Measurements from ENCODE around the gene TMEM150A. TPM values are rescaled to one million over a fixed set of nuclear protein-coding genes. Genes with fewer than 3 reads are reported as not detected.
"Not testable (repeated sequence)": the region's sequence is repeated elsewhere in the genome, so short reads cannot be mapped to it uniquely, and the experiment has no call there.

TMEM150A gene
- polyA plus RNA-seq, 1 experiment: 11.4 TPM

GRCh38 chr2:85596026-85596333 lies 6.5 kb downstream of the TMEM150A start:
- H3K27me3 ChIP-seq (ENCODE audit: control insufficient read depth, insufficient read depth, low read length): no peaks in the 10 kb centered on the region
- POLR2A ChIA-PET: interaction anchor here (0.5 to 2.3 kb wide), 7 partner anchors 9 to 241 kb away, joined by 3 to 20 read pairs (median 8); partner anchors contain the start of genes C2orf68, ELMOD3, MAT2A and RETSAT
- TF ChIP-seq, protein P1, sequence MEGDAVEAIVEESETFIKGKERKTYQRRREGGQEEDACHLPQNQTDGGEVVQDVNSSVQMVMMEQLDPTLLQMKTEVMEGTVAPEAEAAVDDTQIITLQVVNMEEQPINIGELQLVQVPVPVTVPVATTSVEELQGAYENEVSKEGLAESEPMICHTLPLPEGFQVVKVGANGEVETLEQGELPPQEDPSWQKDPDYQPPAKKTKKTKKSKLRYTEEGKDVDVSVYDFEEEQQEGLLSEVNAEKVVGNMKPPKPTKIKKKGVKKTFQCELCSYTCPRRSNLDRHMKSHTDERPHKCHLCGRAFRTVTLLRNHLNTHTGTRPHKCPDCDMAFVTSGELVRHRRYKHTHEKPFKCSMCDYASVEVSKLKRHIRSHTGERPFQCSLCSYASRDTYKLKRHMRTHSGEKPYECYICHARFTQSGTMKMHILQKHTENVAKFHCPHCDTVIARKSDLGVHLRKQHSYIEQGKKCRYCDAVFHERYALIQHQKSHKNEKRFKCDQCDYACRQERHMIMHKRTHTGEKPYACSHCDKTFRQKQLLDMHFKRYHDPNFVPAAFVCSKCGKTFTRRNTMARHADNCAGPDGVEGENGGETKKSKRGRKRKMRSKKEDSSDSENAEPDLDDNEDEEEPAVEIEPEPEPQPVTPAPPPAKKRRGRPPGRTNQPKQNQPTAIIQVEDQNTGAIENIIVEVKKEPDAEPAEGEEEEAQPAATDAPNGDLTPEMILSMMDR (IDR thresholded peaks at IDR 0.05; ENCODE audit: low read depth, low read length): no peak
- peak overlapping the region; percentile 99 for H3K4me3 ChIP-seq (ENCODE audit: low read depth, low read length)
- peak overlapping the region; percentile 80 for H3K27ac ChIP-seq (ENCODE audit: low read depth, low read length)
- no peak for DNase-seq (ENCODE audit: low read depth, low spot score)
- H3K9me3 ChIP-seq (ENCODE audit: control insufficient read depth, insufficient read depth, low read length): no peaks in the 10 kb centered on the region; the same call in 1 of the 2 replicates
- CTCF ChIA-PET: interaction anchor here (1.6 to 1.9 kb wide), 2 partner anchors 41 to 46 kb away, joined by 3 to 4 read pairs; no protein-coding TSS in a partner anchor

GRCh38 chr2:85595301-85596025 lies 7.0 kb downstream of the TMEM150A start, which contains the start of gene RNF181:
RNF181 (plus strand) TSS chr2:85595745; CDS start chr2:85595764, 19 bp downstream.
- ChIA-PET CTCF (interaction anchor here (1.6 to 1.9 kb wide), 2 partner anchors 42 to 45 kb away, joined by 3 to 4 read pairs; no protein-coding TSS in a partner anchor), POLR2A (interaction anchor here (0.5 to 2.3 kb wide), 12 partner anchors 9 to 255 kb away, joined by 3 to 20 read pairs (median 4); partner anchors contain the start of genes C2orf68, ELMOD3, MAT2A and RETSAT)
- no peaks in the 10 kb centered on the region for H3K27me3 ChIP-seq (ENCODE audit: control insufficient read depth, insufficient read depth, low read length)
- peak; percentile 97 for DNase-seq (ENCODE audit: low read depth, low spot score)
- peak within 1 kb of the TSS; percentile 92 for H3K27ac ChIP-seq (ENCODE audit: low read depth, low read length)
- H3K4me3 ChIP-seq (ENCODE audit: low read depth, low read length): peak within 1 kb of the TSS; percentile 99
- no peaks in the 10 kb centered on the region; the same call in 1 of the 2 replicates for H3K9me3 ChIP-seq (ENCODE audit: control insufficient read depth, insufficient read depth, low read length)
- TF ChIP-seq, protein P1 (IDR thresholded peaks at IDR 0.05; ENCODE audit: low read depth, low read length): no peak

GRCh38 chr2:85594715-85595300 lies 7.7 kb downstream of the TMEM150A start:
- no peaks in the 10 kb centered on the region; the same call in 1 of the 2 replicates for H3K9me3 ChIP-seq (ENCODE audit: control insufficient read depth, insufficient read depth, low read length)
- POLR2A ChIA-PET: interaction anchor here (0.6 to 2.3 kb wide), 10 partner anchors 10 to 240 kb away, joined by 3 to 20 read pairs (median 4); partner anchors contain the start of genes C2orf68, ELMOD3, MAT2A and RETSAT
- H3K27ac ChIP-seq (ENCODE audit: low read depth, low read length): peak overlapping the region; percentile 92
- CTCF ChIA-PET: interaction anchor here (1.6 kb wide), 1 partner anchor 45 kb away, joined by 4 read pairs; no protein-coding TSS in a partner anchor
- H3K4me3 ChIP-seq (ENCODE audit: low read depth, low read length): peak overlapping the region; percentile 70
- TF ChIP-seq, protein P1 (IDR thresholded peaks at IDR 0.05; ENCODE audit: low read depth, low read length): no peak
- no peaks in the 10 kb centered on the region for H3K27me3 ChIP-seq (ENCODE audit: control insufficient read depth, insufficient read depth, low read length)
- no peak for DNase-seq (ENCODE audit: low read depth, low spot score)

- DNase-seq (ENCODE audit: low read depth, low spot score): no peak
- CTCF ChIA-PET: no interaction called here
- Histone ChIP-seq H3K27me3 (ENCODE audit: control insufficient read depth, insufficient read depth, low read length) (no peaks in the 10 kb centered on the region), H3K27ac (ENCODE audit: low read depth, low read length) (no peak overlapping the region), H3K9me3 (ENCODE audit: control insufficient read depth, insufficient read depth, low read length) (no peaks in the 10 kb centered on the region; the same call in 1 of the 2 replicates), H3K4me3 (ENCODE audit: low read depth, low read length) (no peak overlapping the region)
- TF ChIP-seq, protein P1 (IDR thresholded peaks at IDR 0.05; ENCODE audit: low read depth, low read length): no peak
- POLR2A ChIA-PET: no interaction called here
Measured at GRCh38 chr2:85593023-85593422, 9.5 kb downstream of the TMEM150A start.

DNA sequence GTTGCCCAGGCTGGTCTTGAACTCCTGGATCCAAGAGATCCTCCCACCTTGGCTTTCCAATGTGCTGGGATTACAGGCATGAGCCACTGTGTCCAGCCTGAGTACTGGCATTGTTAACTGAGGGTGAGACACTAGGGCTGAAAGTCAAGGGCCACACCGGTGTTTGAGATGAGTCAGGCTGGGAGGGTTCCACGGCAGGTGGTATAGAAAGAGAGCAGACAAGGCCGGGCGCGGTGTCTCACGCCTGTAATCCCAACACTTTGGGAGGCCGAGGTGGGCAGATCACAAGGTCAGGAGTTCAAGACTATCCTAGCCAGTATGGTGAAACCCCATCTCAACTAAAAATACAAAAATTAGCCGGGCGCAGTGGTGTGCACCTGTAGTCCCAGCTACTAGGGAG lies 10.2 kb downstream of the TMEM150A start:
- H3K27ac ChIP-seq (ENCODE audit: low read depth, low read length); DNase-seq (ENCODE audit: low read depth, low spot score); CTCF ChIA-PET; POLR2A ChIA-PET; H3K27me3 ChIP-seq (ENCODE audit: control insufficient read depth, insufficient read depth, low read length); H3K9me3 ChIP-seq (ENCODE audit: control insufficient read depth, insufficient read depth, low read length); H3K4me3 ChIP-seq (ENCODE audit: low read depth, low read length): not testable (repeated sequence)

All from AG04450 (cell line).